Endothelial cell (in vitro differentiated cells): Measurements from ENCODE around the gene NECTIN1. TPM values are rescaled to one million over a fixed set of nuclear protein-coding genes. Genes with fewer than 3 reads are reported as not detected.

Experiments
- DNase-seq: peaks from one replicate; pipeline ENCODE4 v3.0.0; 2021; ENCODE audit warnings: low spot score
- H3K27ac Mint-ChIP-seq: one replicate; pipeline ENCODE4 v1.8.0; 2021; ENCODE audit warnings: mixed read lengths, inconsistent platforms; ENCODE audit not compliant: unreplicated experiment
- H3K27me3 Mint-ChIP-seq: one replicate; pipeline ENCODE4 v1.8.0; 2021; ENCODE audit warnings: mild to moderate bottlenecking, moderate library complexity, mixed read lengths, inconsistent platforms; ENCODE audit not compliant: unreplicated experiment
- H3K36me3 Mint-ChIP-seq: one replicate; pipeline ENCODE4 v1.8.0; 2021; ENCODE audit warnings: mild to moderate bottlenecking, low read depth, mixed read lengths, inconsistent platforms; ENCODE audit not compliant: unreplicated experiment
- H3K4me1 Mint-ChIP-seq: one replicate; pipeline ENCODE4 v1.8.0; 2021; ENCODE audit warnings: mild to moderate bottlenecking, mixed read lengths, inconsistent platforms; ENCODE audit not compliant: unreplicated experiment
- H3K4me3 Mint-ChIP-seq: one replicate; pipeline ENCODE4 v1.8.0; 2021; ENCODE audit warnings: mild to moderate bottlenecking, mixed read lengths, inconsistent platforms; ENCODE audit not compliant: unreplicated experiment
- H3K9me3 Mint-ChIP-seq: one replicate; pipeline ENCODE4 v1.8.0; 2021; ENCODE audit warnings: mixed read lengths, inconsistent platforms; ENCODE audit not compliant: unreplicated experiment
- total RNA-seq: library from RNA; stranded (reverse); fragmentation: NEBNext Ultra II Directional; extraction: Animal tissue kit (Norgen Biotek cat#: 25700); gene quantifications from one replicate; pipeline ENCODE4 v1.2.1, GENCODE V29; 2021; ENCODE audit not compliant: unreplicated experiment
- TF ChIP-seq, protein P1 (sequence below): fragments of 200-600 bp; sonication (generic); IDR thresholded peaks from one replicate; pipeline ENCODE4 v1.5.0; 2021; ENCODE audit warnings: antibody characterized with exemption; ENCODE audit not compliant: unreplicated experiment

NECTIN1 gene
- total RNA-seq, 1 donor from 2014 or later, result 17.9 TPM

DNA sequence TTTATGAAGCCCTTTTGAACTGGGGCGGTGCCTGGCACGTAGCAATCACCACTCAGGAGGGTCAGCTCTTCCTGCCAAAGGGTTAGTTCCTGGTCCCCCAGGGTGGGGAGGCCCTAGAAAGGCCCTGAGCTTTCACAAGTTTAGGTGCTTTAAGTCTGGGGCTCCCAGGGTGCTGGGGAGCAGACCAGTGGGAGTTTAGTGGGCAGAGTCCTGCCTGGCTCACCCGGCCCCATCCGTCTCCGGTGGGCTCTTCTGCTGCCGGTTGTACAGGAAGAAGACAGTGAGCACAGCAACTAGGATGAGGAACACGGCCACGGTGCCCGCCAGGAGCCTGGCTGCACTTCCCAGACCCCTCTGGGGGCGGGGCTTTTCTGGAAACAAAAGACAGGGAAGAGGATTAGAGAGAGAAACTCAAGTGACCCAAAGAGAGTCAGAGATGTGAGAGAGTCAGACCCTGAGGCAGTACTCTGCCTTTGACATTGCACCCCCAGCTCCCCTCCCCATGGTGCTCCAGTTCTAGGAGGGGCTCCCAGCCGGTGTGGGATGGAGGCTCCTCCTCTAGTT lies 89.3 kb downstream of the NECTIN1 start:
- no peak overlapping the region for H3K4me3 Mint-ChIP-seq
- H3K27me3 Mint-ChIP-seq, result peaks cover 6% of the 10 kb centered on the region
- TF ChIP-seq, protein P1, sequence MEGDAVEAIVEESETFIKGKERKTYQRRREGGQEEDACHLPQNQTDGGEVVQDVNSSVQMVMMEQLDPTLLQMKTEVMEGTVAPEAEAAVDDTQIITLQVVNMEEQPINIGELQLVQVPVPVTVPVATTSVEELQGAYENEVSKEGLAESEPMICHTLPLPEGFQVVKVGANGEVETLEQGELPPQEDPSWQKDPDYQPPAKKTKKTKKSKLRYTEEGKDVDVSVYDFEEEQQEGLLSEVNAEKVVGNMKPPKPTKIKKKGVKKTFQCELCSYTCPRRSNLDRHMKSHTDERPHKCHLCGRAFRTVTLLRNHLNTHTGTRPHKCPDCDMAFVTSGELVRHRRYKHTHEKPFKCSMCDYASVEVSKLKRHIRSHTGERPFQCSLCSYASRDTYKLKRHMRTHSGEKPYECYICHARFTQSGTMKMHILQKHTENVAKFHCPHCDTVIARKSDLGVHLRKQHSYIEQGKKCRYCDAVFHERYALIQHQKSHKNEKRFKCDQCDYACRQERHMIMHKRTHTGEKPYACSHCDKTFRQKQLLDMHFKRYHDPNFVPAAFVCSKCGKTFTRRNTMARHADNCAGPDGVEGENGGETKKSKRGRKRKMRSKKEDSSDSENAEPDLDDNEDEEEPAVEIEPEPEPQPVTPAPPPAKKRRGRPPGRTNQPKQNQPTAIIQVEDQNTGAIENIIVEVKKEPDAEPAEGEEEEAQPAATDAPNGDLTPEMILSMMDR, result no peak
- DNase-seq, result no peak
- H3K4me1 Mint-ChIP-seq, result no peaks in the 10 kb centered on the region
- H3K36me3 Mint-ChIP-seq, result peaks cover 6% of the 10 kb centered on the region
- H3K27ac Mint-ChIP-seq, result no peak overlapping the region
- H3K9me3 Mint-ChIP-seq, result no peaks in the 10 kb centered on the region

DNA sequence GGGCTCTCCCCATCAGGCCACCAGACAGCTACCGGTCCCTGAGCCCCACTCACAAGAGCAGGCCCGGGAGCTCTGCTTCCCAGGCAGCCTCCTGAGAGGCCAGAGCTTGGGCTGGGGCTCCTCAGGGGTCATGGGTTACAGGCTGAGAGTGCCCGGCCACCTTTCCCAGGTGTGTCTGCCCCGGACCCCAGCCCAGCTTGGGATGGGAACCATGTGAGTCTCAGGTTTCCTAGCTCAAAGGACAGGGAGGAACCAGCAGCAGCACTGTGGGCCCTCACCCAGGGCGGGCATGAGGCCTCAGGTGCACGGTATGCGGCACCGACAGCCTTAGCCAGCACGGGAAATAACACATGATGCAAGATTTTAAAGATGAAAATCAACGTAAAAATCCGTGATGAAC lies 90.1 kb downstream of the NECTIN1 start:
- TF ChIP-seq, protein P1, result no peak

DNA sequence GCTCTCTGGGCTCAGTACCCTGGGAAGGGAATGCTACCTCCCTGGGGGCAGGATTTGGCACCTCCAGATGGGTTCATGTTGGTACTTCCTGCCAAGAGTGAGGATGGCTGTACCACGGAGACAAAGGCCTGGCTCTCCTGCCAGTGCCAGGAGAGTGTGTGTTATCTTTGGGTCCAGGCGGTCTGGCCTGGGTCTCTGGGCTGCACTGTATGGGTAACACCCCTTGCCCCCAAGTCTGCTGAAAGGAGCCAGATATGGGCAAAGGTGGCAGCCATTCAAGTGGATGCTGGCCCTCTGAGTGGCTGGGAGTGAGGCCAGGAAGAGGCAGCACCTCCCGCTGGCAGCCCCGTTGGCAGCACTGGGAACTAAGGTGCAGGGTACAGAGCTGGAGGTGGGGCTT lies 91.5 kb downstream of the NECTIN1 start:
- Mint-ChIP-seq H3K27me3 (peaks cover 5% of the 10 kb centered on the region), H3K4me1 (no peaks in the 10 kb centered on the region), H3K27ac (no peak overlapping the region), H3K9me3 (no peaks in the 10 kb centered on the region), H3K36me3 (peaks cover 6% of the 10 kb centered on the region), H3K4me3 (no peak overlapping the region)
- no peak for DNase-seq
- TF ChIP-seq, protein P1, result no peak

More for the DNA sequence above, 90.1 kb downstream of the NECTIN1 start:
- Mint-ChIP-seq H3K27ac (no peak overlapping the region), H3K27me3 (peaks cover 6% of the 10 kb centered on the region), H3K9me3 (no peaks in the 10 kb centered on the region), H3K4me3 (no peak overlapping the region), H3K36me3 (peaks cover 6% of the 10 kb centered on the region), H3K4me1 (no peaks in the 10 kb centered on the region)
- no peak for DNase-seq

DNA sequence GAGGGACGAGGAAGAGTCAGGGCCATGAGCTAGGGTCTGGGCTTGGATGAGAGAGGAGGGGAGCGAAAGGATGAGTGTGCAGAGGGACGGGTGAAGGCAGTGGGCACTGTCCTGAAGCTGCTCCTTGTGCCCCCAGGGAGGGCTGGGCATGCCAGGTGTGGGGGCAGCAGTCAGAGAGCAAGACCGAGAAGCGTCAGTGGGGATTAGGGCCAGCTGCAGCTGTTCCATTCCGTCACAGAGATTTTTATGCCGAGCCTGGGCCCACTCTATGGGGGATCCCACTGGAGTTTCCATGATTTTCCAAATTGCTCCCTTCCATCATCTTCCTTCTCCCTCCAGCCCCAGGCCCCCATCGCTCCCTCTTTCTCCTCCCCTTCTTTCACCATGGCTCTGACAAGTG lies 93.2 kb downstream of the NECTIN1 start:
- H3K4me1 Mint-ChIP-seq, result no peaks in the 10 kb centered on the region
- no peaks in the 10 kb centered on the region for H3K9me3 Mint-ChIP-seq
- H3K36me3 Mint-ChIP-seq, result peaks cover 6% of the 10 kb centered on the region
- TF ChIP-seq, protein P1, result no peak
- no peak overlapping the region for H3K27ac Mint-ChIP-seq
- no peak overlapping the region for H3K4me3 Mint-ChIP-seq
- peaks cover 2% of the 10 kb centered on the region for H3K27me3 Mint-ChIP-seq
- DNase-seq, result no peak

DNA sequence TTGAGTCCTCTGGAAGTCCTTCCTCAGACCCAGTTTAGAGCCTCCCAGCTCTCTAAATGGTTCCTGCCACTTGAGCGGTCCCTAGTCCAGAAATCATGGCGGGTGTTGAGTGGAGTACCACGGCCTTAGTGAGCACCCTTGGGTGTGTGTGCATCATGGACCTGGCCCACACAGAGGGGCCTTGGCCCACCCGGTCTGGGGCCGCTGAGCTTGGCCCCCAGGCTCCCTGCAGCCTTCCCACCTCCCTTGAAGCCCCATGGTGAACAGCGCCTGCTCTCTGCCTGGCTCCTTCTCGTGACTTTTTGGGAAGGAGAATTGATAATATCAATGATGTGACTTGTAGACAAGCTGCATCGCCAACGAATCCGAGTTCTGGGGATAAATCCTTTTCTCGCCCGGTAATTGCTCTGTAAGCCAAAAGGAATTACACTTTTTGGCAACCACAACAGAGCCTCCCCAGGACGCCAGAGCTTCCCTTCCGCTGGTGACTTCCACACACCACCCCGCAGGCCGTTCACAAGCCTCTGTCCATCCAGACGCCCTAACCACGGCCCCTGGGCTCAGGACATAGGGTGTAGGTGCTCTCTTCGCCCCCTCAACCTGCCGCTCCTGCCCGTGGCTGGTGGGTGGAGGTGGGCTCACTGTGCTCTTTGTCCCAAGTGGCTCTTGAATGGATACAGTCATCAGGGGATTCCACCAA lies 93.8 kb downstream of the NECTIN1 start:
- no peak overlapping the region for H3K4me3 Mint-ChIP-seq
- no peaks in the 10 kb centered on the region for H3K9me3 Mint-ChIP-seq
- no peak for DNase-seq
- H3K27ac Mint-ChIP-seq, result no peak overlapping the region
- H3K36me3 Mint-ChIP-seq, result peaks cover 6% of the 10 kb centered on the region
- H3K4me1 Mint-ChIP-seq, result peaks cover 4% of the 10 kb centered on the region
- TF ChIP-seq, protein P1, result no peak
- H3K27me3 Mint-ChIP-seq, result peaks cover 2% of the 10 kb centered on the region
